ENCODE measurements around the gene PLN.

The PLN gene

DNA sequence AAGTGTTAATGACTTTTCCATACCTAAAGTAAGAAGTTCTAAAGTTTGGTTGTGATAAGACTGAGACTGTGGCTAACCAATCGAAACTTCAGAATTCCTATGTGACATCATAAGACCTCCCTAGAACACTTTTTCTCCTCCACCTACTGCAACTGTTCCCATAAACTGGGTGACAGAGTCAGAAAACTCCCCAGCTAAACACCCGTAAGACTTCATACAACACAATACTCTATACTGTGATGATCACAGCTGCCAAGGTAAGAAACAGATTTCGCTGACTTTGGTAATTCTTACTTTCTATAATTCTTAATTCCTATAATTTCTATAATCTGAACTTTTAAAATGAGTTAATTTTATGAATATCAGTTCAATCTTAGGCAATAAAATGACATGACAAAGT is at the start of gene PLN:
TSS of gene PLN (plus strand) at position 161 of the 400 bp plus-strand sequence. CDS start 10,626 bp downstream, outside the sequence.
- DNase-seq (ENCODE audit: low read depth in 2 of 2) = no peak

DNA sequence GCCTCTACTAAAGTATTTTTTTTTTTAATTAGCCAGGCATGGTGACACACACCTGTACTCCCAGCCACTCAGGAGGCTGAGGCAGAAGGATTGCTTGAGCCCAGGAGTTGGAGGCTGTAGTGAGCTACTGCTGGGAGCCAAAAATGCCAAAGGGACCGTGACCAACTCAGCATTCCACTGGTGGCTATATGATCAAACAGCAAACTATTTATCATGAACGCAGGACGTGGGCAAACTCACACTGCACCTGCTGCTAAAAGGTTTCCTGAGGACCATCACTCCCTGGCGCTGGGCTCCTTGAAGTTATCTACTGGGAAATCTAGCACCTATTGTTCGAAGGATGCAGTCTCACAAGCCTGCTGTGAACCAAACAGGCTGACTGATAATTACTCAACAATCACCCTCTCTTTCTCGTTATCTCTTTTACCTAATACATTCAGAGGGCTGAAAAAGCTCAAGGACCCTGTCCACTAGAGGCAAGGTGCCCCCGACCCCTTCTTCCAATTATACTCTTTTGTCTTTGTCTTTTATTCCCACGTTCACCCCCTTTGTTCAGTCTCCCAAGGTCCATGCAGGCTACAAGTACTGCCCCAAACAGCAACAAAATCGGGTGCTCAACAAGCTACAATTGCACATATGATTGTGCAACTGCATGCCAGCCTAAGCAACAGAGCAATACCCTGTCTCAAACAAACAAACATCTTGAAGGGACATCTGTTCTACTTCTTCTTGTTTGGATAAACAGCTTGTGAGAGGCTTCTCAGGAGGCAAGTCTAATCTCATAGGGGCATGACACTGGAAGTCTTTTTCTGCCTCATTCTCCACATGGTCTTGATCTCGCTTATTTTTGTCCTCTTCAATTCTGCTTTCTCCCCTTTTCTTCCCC is 47.7 kb upstream of the PLN start:
- no peak for DNase-seq (ENCODE audit: low read depth in 2 of 2)

GRCh38 chr6:118501099-118501498 is 47.0 kb upstream of the PLN start:
- DNase-seq (ENCODE audit: low read depth in 2 of 2) = no peak

DNA sequence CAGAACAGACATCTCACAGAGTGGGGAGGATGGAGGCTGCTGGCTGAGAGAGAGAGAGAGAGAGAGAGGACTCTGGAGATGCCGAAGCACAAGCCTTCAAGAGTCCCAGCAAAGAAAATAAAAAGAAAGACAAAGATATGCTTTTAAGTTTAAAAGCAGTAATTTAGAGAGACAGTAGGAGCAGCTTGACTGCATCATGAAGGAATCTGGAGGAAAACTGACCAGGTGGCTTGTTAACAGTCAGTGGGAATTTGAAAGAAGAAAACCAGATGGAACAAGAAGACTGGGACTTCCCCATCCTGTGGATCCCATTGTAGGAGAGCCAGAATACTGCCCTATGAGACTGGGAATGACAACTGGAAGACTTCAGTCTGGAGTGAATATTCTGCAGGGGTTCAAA is 46.3 kb upstream of the PLN start:
- no peak for DNase-seq (ENCODE audit: low read depth in 2 of 2)

DNA sequence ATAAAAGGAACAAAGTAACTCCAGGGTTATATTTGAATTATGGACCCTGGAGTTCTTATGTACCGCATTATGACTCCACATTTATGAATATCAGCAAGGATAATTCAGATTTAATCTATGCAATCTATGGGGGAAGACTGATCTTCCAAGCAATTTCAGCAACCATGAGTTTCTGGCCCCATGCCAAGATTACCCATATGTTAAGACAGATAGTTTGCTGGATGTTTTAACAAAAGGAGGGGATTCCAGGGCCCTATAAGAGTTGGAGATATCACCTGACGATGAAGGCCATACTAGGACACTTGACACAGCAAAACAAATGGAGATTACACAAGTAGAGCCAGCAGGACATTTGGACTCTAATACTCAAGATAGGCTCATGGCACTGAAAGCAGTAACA is 45.9 kb upstream of the PLN start:
- no peak for DNase-seq (ENCODE audit: low read depth in 2 of 2)

GRCh38 chr6:118504611-118505010 is 43.5 kb upstream of the PLN start:
- no peak for DNase-seq (ENCODE audit: low read depth in 2 of 2)

DNA sequence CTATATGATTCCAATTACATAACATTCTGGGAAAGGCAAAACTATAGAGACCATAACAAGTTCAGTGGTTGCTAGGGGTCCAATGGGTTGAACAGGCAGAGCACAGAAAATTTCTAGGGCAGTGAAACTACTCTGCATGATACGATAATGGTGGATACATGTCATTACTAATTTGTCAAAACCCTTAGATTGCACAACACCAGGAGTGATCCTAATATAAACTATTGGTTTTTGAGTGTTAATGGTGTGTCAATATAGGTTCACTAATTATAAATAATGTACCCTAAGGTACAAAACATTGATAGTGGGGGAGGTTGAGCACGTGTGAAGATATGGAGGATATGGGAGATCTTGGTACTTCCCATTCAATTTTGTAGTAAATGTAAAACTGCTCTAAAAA is 42.4 kb upstream of the PLN start:
- no peak for DNase-seq (ENCODE audit: low read depth in 2 of 2)

- no peak for DNase-seq (ENCODE audit: low read depth in 2 of 2)
These were observed 41.9 kb upstream of the PLN start for GRCh38 chr6:118506071-118506638.

- no peak for DNase-seq (ENCODE audit: low read depth in 2 of 2)
These were observed 40.5 kb upstream of the PLN start for GRCh38 chr6:118507636-118508035.

DNA sequence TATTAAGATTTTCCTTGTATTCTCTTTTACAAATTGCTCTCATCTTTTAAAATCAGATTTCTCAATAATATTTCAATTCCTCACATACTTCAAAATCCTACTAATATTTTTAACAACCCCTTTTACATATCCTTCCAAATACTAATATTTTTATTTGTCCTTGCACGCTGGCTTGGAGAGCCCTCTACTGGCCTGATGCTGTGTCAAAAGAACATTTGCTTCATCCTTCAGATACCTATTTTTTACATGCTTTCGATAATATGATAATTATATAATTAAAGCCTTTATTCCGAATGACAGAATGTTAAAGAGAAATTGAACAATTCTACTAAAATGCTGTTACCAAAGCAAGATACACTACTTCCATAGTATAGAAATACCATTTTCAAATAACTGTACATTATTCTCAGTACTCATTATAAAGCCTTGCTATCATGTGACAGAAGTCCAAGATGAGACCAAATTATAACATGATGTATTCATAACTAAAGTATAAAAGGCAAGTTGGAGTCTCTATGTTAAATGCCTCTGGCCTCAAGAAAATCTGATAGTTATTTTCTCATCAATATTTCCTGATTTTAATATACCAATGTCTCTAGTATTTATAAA is 39.0 kb upstream of the PLN start:
- no peak for DNase-seq (ENCODE audit: low read depth in 2 of 2)

GRCh38 chr6:118511930-118512715 is 36.0 kb upstream of the PLN start:
- no peak for DNase-seq (ENCODE audit: low read depth in 2 of 2)

DNA sequence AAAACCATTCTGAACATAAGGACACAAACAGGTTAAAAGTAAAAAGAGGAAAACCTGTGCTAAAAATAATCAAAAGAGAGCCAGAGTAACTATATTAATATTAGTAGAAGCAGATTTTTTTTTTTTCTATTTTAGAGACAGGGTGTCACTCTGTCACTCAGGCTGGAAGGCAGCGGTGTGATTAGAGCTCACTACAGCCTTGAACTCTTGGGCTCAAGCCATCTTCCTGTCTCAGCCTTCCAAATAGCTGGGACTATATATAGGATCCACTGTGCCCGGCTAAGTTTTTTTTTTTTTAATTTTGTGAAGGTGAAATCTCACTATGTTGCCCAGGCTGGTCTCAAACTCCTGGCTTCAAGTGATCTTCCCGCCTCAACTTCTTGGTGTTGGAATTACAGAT is 33.4 kb upstream of the PLN start:
- no peak for DNase-seq (ENCODE audit: low read depth in 2 of 2)

DNA sequence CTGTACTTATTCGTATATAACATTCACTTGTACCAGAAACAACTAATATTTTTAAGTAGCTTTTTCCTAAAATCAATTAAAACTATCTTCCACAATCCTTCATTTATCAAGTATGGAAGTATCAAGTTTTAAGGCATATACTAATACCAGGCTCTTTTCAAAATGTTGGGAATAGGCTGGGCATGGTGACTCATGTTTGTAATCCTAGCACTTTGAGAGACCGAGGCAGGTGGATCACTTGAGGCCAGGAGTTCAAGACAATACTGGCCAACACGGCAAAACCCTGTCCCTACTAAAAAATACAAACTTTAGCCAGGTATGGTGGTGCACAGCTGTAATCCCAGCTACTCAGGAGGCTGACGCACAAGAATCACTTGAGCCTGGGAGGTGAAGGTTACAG is 25.7 kb upstream of the PLN start:
- no peak for DNase-seq (ENCODE audit: low read depth in 2 of 2)

DNA sequence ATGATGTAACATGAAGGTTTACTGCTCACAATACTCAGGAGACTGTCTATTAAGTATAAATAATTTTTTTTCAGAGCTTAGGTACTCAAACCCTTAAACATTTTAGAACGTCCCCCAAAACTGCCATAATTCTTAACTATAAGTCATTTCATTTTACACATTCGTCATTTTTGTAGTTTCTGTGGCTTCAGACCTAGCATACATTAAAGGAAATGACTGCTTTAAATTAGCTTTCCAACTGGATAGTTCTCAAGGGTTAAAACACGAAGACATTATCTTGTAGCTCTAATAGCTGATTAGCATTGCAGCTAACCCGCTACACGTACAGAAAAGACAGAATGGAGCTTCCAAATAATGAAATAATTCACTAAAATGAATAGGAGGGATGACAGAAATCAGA is 24.9 kb upstream of the PLN start:
- DNase-seq (ENCODE audit: low read depth in 2 of 2) = no peak

- DNase-seq (ENCODE audit: low read depth in 2 of 2) = no peak
These were observed 23.4 kb upstream of the PLN start for GRCh38 chr6:118524686-118525085.

DNA sequence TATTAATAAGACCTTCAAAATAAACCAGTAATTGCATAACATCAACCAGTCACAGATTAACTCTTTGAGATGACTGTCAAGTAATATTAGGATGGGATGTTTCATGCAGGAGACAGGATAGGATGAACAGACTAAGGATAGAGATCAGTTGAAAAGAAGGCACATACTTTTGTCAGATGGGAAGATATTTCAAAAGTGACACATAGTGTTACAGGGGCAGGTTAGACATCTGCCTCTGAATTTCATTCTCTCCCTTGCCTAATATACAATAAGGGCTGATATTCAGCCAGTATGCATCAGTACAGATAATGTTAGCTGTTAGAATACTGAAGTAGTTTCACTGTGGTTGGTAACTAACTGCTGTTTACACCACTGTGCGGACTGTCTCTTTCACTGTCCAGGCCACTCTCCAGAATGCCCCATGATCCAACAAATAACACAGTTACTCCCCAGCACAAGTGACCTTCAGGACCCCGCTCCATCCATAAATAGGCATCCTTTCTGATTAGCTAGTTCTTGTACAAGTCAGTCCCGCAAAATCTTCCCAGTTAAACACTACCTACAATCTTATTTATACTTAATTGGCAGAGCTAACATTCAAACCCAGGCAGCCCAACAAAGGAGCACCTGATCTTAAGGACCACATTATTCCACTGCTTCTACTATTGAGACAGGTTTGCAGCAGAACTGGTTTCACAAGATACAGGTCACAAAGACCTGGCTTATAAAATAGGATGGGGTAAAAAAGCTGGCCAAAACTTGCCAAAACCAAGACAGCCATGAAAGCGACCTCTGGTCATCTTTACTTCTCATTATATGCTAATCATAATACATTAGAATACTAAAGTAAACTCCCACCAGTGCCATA is 21.9 kb upstream of the PLN start:
- DNase-seq (ENCODE audit: low read depth in 2 of 2) = no peak

DNA sequence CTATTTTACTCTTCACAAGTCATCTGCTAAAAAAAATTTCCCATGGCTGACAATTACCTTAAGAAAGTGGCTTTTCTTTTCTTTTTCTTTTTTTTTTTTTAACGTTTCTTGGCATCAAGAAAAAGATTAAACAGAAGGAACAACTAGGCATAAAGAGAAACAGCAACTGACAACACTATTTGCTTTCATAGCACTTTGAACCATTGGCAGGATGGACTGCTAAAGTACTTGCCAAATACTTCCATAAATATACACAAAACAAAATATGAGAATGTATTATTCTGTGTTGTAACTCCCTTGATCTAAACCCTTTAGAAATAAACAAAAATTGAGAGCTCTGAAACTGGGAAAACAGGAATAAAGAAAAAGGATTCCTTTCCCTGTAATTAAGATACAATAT is 20.0 kb upstream of the PLN start:
- DNase-seq (ENCODE audit: low read depth in 2 of 2) = no peak

- DNase-seq (ENCODE audit: low read depth in 2 of 2) = no peak
These were observed 18.3 kb upstream of the PLN start for GRCh38 chr6:118529756-118530155.

DNA sequence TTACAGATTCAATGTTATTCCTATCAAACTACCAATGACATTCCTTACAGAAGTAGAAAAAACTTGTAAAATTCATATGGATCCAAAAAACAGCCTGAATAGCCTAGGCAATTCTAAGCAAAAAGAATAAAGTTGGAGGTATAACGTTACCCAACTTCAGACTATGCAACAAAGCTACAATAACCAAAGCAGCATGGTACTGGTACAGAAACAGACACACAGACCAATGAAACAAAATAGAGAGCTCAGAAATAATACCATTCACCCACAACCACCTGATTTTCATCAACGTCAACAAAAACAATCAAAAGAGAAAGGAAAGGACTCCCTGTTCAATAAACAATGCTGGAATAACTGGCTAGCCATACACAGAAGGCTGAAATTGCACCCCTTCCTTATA is 17.2 kb upstream of the PLN start:
- no peak for DNase-seq (ENCODE audit: low read depth in 2 of 2)

DNA sequence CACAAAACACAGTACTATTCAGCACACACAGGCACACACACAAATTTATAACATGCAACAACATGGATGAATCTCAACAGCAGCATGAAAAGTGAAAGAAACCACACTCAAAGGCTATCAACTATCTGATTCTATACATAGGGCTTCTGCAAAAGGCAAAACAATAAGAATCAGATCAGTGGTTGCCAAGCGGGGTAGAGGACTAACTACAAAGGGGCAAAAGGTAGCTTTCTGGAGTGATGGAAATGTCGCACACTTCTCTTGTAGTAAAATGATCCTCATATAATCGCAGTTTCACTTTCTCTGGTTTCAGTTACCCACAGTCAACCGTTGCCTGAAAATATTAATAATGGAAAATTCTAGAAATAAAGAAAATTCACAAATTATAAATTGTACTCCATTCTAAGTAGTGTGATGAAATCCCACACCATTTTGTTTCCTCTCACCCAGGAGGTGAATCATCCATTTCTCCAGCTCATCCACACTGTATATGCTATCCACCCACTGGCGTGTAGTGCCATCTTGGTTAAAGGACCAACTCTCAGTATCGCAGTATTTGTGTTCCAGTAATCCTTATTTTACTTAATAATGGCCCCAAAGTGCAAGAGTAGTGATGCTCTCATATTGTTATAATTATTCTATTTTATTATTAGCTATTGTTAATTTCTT is 12.8 kb upstream of the PLN start:
- no peak for DNase-seq (ENCODE audit: low read depth in 2 of 2)

- no peak for DNase-seq (ENCODE audit: low read depth in 2 of 2)
These were observed 11.6 kb upstream of the PLN start for GRCh38 chr6:118536478-118536877.
